Activated effector memory CD4-positive, alpha-beta T cell treated with anti-CD3 and anti-CD28 coated beads, Interleukin-2, amount 50 U/mL, for 16 hours (primary cell): Measurements from ENCODE around the gene PRR22.

Experiments
- DNase-seq: peaks from one replicate; pipeline ENCODE4 v3.0.0-alpha.2; 2020

Gene PRR22

GRCh38 chr19:5811117-5811516, 26.6 kb upstream of the PRR22 start:
- no peak for DNase-seq

GRCh38 chr19:5809469-5809868, 24.9 kb upstream of the PRR22 start:
- no peak for DNase-seq

GRCh38 chr19:5809053-5809452, 24.5 kb upstream of the PRR22 start:
- no peak for DNase-seq

GRCh38 chr19:5808120-5808816, 23.7 kb upstream of the PRR22 start:
- DNase-seq = no peak

- DNase-seq = no peak
Measured at GRCh38 chr19:5806905-5807304, 22.4 kb upstream of the PRR22 start.

- DNase-seq = no peak
Measured at GRCh38 chr19:5806133-5806489, 21.6 kb upstream of the PRR22 start.

GRCh38 chr19:5805462-5806132, 21.1 kb upstream of the PRR22 start:
- peak; percentile 86 for DNase-seq

- DNase-seq = peak; percentile 84
Measured at GRCh38 chr19:5804516-5805461, 20.2 kb upstream of the PRR22 start, which contains the start of gene NRTN. NRTN (plus strand) TSS chr19:5805067; CDS start chr19:5824166, 19,099 bp downstream.

GRCh38 chr19:5803752-5804515, 19.4 kb upstream of the PRR22 start:
- peak; percentile 97 for DNase-seq

- no peak for DNase-seq
Measured at GRCh38 chr19:5803441-5803751, 18.9 kb upstream of the PRR22 start.

GRCh38 chr19:5801796-5802619, 17.5 kb upstream of the PRR22 start:
- DNase-seq = no peak

GRCh38 chr19:5800361-5801270, 16.1 kb upstream of the PRR22 start:
- DNase-seq = no peak

GRCh38 chr19:5799247-5800241, 15.0 kb upstream of the PRR22 start:
- no peak for DNase-seq

GRCh38 chr19:5798244-5798643, 13.7 kb upstream of the PRR22 start:
- DNase-seq = no peak

- DNase-seq = no peak
Measured at GRCh38 chr19:5795382-5795919, 10.9 kb upstream of the PRR22 start.

- no peak for DNase-seq
Measured at GRCh38 chr19:5793188-5793587, 8.6 kb upstream of the PRR22 start.

GRCh38 chr19:5792224-5792623, 7.7 kb upstream of the PRR22 start:
- no peak for DNase-seq

- peak; percentile 98 for DNase-seq
Measured at GRCh38 chr19:5790559-5791520, 6.3 kb upstream of the PRR22 start, which contains the start of gene DUS3L. DUS3L (minus strand) TSS chr19:5791163; CDS start chr19:5791141, 22 bp downstream.
